CD4-positive, alpha-beta T cell treated with Interleukin-1 beta for 1 hour (primary cell): ENCODE data around the gene TXLNB.

ENCODE experiments used
- DNase-seq, 2 donors: peaks; one replicate each; pipeline ENCODE4 v3.0.0-alpha.2; 2020 to 2022

The TXLNB gene

GRCh38 chr6:139291813-139292619 is at the start of gene TXLNB:
Gene TXLNB, minus strand, starts transcription at chr6:139291998. Its CDS starts 3,099 bp downstream, at chr6:139288899.
- DNase-seq: peak; percentile 86

GRCh38 chr6:139341060-139341459 is 49.3 kb upstream of the TXLNB start:
- DNase-seq: no peak

- DNase-seq: peak in 1 of 2 donors; percentile 4
Measured at GRCh38 chr6:139338795-139339194, 47.0 kb upstream of the TXLNB start.

GRCh38 chr6:139337830-139338229 is 46.0 kb upstream of the TXLNB start:
- peak in 1 of 2 donors; percentile 28 for DNase-seq

- DNase-seq: no peak
Measured at GRCh38 chr6:139337001-139337400, 45.2 kb upstream of the TXLNB start.

- peak in 1 of 2 donors; percentile 16 for DNase-seq
Measured at GRCh38 chr6:139336488-139336887, 44.7 kb upstream of the TXLNB start.

- no peak for DNase-seq
Measured at GRCh38 chr6:139335447-139336210, 43.8 kb upstream of the TXLNB start.

GRCh38 chr6:139334806-139335446 is 43.1 kb upstream of the TXLNB start:
- DNase-seq: no peak

- no peak for DNase-seq
Measured at GRCh38 chr6:139330826-139331500, 39.2 kb upstream of the TXLNB start.

GRCh38 chr6:139330306-139330705 is 38.5 kb upstream of the TXLNB start:
- no peak for DNase-seq

GRCh38 chr6:139329224-139329623 is 37.4 kb upstream of the TXLNB start:
- DNase-seq: no peak

- no peak for DNase-seq
Measured at GRCh38 chr6:139327038-139327437, 35.2 kb upstream of the TXLNB start.

- no peak for DNase-seq
Measured at GRCh38 chr6:139325686-139326085, 33.9 kb upstream of the TXLNB start.

- peak in 1 of 2 donors; percentile 8 for DNase-seq
Measured at GRCh38 chr6:139325125-139325524, 33.3 kb upstream of the TXLNB start.

GRCh38 chr6:139324301-139324555 is 32.4 kb upstream of the TXLNB start:
- no peak for DNase-seq

- peak; percentile 84 to 85 for DNase-seq
Measured at GRCh38 chr6:139323511-139324300, 31.9 kb upstream of the TXLNB start.

GRCh38 chr6:139320081-139320480 is 28.3 kb upstream of the TXLNB start:
- DNase-seq: no peak

GRCh38 chr6:139316622-139317317 is 25.0 kb upstream of the TXLNB start:
- no peak for DNase-seq

GRCh38 chr6:139313784-139314545 is 22.2 kb upstream of the TXLNB start:
- DNase-seq: no peak

- DNase-seq: no peak
Measured at GRCh38 chr6:139313229-139313628, 21.4 kb upstream of the TXLNB start.

- DNase-seq: no peak
Measured at GRCh38 chr6:139311831-139312230, 20.0 kb upstream of the TXLNB start.
